ENCODE results near the gene DTNB. TPM values are rescaled to one million over a fixed set of nuclear protein-coding genes. Genes with fewer than 3 reads are reported as not detected.
A peak's percentile ranks its signal among the peaks of the same experiment; 100 is the strongest.

Gene DTNB
- total RNA-seq, 8 experiments from 2014 or later: 16.9 to 85.0 (median 25.3) TPM

DNA sequence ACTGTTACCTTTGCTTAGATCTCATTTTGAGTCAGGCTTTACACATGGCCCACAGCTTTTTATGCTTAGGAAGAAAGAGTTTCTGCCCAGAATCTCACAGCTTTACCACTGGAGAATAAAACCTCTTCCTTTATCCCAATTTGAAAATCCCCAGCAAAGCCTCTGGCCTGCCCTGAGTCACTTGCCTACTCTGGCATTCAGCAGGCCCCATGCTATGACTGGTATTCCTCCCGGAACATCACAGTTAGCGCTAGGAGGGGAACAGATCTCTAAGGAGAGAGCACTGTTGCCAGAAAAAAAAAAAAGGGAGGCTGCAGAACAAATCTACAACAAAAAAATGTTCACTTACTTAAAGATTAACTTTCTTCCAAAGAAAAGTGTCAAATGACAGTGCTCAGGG, 178.8 kb downstream of the DTNB start:
- no peak for ATAC-seq (replicated peaks in 6 of 8)
- peaks cover 0 to 3% of the 10 kb centered on the region in 2 donors for H3K4me1 ChIP-seq (replicated peaks in 1 of 2)
- H3K4me3 ChIP-seq: no peak overlapping the region
- in situ Hi-C loops (cut with MboI; ENCODE audit: low pct_unique_long_range_greater_than_20kb in 2 of 9, low sequenced_read_pairs in 9 of 9, unreplicated experiment in 9 of 9): no loop called here
- H3K27ac ChIP-seq: no peak overlapping the region
- WGBS, 10 experiments: 59 to 100% (median 90%) methylated on average over 1 to 2 of the region's 2 CpGs; no CpG with 5 or more reads in 3 of the 10 experiments

DNA sequence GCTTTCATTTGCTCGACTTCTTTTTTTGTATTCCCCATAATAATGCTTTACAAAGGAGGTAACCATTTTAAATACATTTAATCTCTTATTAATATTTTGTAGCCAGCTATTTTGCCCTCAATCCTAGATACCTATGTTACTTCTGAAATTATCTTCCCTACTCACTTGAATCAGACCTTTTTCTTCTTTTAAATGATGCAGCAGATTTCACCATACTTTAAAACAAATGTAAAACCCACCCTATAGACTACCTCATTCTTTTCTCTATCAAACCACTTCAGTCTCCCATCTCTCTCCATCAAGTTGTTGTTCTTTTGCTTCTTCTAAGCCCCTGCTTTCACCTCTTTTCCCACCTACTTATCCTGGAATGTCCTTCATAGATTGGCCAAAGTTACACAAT, 180.2 kb downstream of the DTNB start:
- in situ Hi-C loops (cut with MboI; ENCODE audit: low pct_unique_long_range_greater_than_20kb in 2 of 9, low sequenced_read_pairs in 9 of 9, unreplicated experiment in 9 of 9): no loop called here
- H3K4me3 ChIP-seq: no peak overlapping the region
- whole genome bisulfite sequencing, 10 experiments: 67 to 100% (median 87%) methylated on average over 1 of the region's 1 CpG; no CpG with 5 or more reads in 1 of the 10 experiments
- ATAC-seq (replicated peaks in 6 of 8): no peak
- no peak overlapping the region for H3K27ac ChIP-seq
- peaks cover 0 to 3% of the 10 kb centered on the region in 2 donors for H3K4me1 ChIP-seq (replicated peaks in 1 of 2)

GRCh38 chr2:25492726-25493125, 180.7 kb downstream of the DTNB start:
- peaks cover 0 to 3% of the 10 kb centered on the region in 2 donors for H3K4me1 ChIP-seq (replicated peaks in 1 of 2)
- H3K4me3 ChIP-seq: no peak overlapping the region
- WGBS, 10 experiments: 40 to 100% (median 94%) methylated on average over 1 to 3 of the region's 3 CpGs
- no peak overlapping the region for H3K27ac ChIP-seq
- in situ Hi-C loops (cut with MboI; ENCODE audit: low pct_unique_long_range_greater_than_20kb in 2 of 9, low sequenced_read_pairs in 9 of 9, unreplicated experiment in 9 of 9): no loop called here
- no peak for ATAC-seq (replicated peaks in 6 of 8)

- Histone ChIP-seq H3K27ac (no peak overlapping the region), H3K4me3 (no peak overlapping the region), H3K4me1 (replicated peaks in 1 of 2) (no peaks in the 10 kb centered on the region)
- 34 to 100% (median 77%) methylated on average over 1 to 5 of the region's 6 CpGs for WGBS, 10 experiments
- ATAC-seq (replicated peaks in 6 of 8): no peak
- in situ Hi-C loops (cut with MboI; ENCODE audit: low pct_unique_long_range_greater_than_20kb in 2 of 9, low sequenced_read_pairs in 9 of 9, unreplicated experiment in 9 of 9): no loop called here
Observed at GRCh38 chr2:25491966-25492532, 181.3 kb downstream of the DTNB start.

DNA sequence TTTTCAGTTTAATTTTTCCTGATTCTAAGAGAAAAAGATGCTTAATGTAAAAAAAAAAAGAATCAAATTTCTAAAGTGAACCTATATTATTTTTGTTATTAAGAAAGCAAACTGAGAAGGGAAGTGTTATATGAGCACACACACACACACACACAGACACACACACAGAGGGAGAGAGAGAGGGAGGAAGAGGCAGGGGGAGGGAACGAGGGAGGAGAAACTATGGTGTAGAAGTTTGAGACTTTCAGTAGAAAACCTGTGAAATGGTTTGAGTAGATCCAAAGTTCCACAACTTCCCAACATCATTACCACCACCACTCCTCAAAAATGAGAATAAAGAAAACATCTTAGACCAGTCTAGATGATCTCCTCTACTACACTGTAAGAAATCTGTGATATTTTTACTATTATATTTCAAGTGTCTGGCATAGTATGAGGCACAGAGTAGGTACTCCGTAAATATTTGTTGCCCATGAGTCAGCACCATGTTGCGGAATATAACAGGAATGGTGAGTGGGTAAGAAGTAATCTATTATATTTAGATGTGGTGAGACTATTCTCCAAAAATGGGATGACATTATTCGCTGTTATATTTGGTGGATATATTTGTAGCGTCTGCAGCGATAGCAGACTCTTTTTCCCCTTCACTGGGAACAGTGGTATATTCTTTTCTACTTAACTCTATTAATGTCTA, 182.2 kb downstream of the DTNB start:
- H3K4me3 ChIP-seq: no peak overlapping the region
- WGBS, 10 experiments: 86 to 100% (median 95%) methylated on average over 3 to 5 of the region's 6 CpGs; no CpG with 5 or more reads in 3 of the 10 experiments
- no peak overlapping the region for H3K27ac ChIP-seq
- no peaks in the 10 kb centered on the region for H3K4me1 ChIP-seq (replicated peaks in 1 of 2)
- in situ Hi-C loops (cut with MboI; ENCODE audit: low pct_unique_long_range_greater_than_20kb in 2 of 9, low sequenced_read_pairs in 9 of 9, unreplicated experiment in 9 of 9): no loop called here
- no peak for ATAC-seq (replicated peaks in 6 of 8)

DNA sequence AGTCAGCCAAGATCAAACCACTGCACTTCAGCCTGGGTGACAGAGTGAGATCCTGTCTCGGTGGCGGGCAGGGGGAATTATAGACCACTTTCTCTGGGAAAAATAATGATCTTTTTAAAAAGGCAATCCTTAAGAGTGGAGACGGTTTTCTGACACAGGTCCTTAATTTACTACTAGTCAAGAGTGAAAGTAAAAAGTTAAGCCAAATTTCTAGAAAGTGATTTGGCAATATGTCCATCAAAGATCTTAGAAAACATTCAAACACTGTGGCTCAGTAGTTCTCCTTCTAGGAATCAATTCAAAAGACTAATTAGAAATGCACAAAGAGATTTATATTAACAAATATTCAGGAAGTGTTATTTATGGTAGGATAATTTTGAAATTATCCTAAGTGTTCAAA, 183.2 kb downstream of the DTNB start:
- WGBS, 10 experiments: 33 to 100% (median 86%) methylated on average over 1 to 3 of the region's 3 CpGs
- no peaks in the 10 kb centered on the region for H3K4me1 ChIP-seq (replicated peaks in 1 of 2)
- in situ Hi-C loops (cut with MboI; ENCODE audit: low pct_unique_long_range_greater_than_20kb in 2 of 9, low sequenced_read_pairs in 9 of 9, unreplicated experiment in 9 of 9): no loop called here
- H3K27ac ChIP-seq: no peak overlapping the region
- no peak for ATAC-seq (replicated peaks in 6 of 8)
- no peak overlapping the region for H3K4me3 ChIP-seq

DNA sequence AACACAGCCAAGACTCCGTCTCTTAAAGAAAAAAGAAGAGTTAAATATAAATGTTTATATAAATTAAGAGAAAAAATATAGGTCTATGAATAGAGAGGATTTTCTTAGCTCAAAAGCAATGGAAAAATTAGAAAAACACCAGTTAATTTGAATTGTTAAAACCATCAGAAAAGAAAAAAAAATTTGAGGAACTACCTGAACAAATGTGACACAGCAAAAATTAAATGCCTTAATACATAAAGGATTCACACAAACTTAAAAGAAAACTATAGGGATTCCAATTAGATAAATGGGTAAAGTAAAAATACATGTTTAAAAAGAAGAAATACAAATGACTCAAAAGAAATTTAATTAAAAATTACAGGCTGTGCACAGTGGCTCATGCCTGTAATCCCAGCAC, 183.7 kb downstream of the DTNB start:
- Histone ChIP-seq H3K27ac (no peak overlapping the region), H3K4me3 (no peak overlapping the region), H3K4me1 (replicated peaks in 1 of 2) (no peaks in the 10 kb centered on the region)
- in situ Hi-C loops (cut with MboI; ENCODE audit: low pct_unique_long_range_greater_than_20kb in 2 of 9, low sequenced_read_pairs in 9 of 9, unreplicated experiment in 9 of 9): no loop called here
- no peak for ATAC-seq (replicated peaks in 6 of 8)
- 88 to 100% (median 100%) methylated on average over 1 of the region's 1 CpG; no CpG with 5 or more reads in 1 of the 10 experiments for WGBS, 10 experiments

GRCh38 chr2:25483607-25484266, 189.6 kb downstream of the DTNB start:
- Histone ChIP-seq H3K4me1 (replicated peaks in 1 of 2) (no peaks in the 10 kb centered on the region), H3K4me3 (no peak overlapping the region), H3K27ac (no peak overlapping the region)
- 76 to 100% (median 100%) methylated on average over 1 to 2 of the region's 2 CpGs; no CpG with 5 or more reads in 2 of the 10 experiments for WGBS, 10 experiments
- in situ Hi-C loops (cut with MboI; ENCODE audit: low pct_unique_long_range_greater_than_20kb in 2 of 9, low sequenced_read_pairs in 9 of 9, unreplicated experiment in 9 of 9): no loop called here
- ATAC-seq (replicated peaks in 6 of 8): no peak

DNA sequence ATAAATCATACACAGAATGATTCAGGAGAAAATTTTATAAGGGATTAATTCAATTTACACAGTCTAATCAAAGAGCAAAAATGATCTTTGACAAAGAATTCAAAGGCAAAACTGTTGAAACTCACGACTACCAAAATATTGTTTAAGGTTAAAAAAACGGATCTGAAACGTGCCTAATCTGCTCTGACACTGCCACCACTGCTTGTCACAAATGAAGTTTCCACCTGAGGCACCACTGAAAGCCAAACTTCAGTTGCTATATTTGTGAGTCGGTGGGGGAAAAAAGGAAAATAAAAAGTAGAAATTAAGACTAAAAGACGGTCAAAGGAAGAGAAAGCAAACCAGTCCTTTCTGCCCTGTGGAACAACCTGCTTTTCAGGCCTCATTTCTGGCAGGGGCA, 191.0 kb downstream of the DTNB start:
- no peak for ATAC-seq (replicated peaks in 6 of 8)
- Histone ChIP-seq H3K4me3 (no peak overlapping the region), H3K27ac (no peak overlapping the region), H3K4me1 (replicated peaks in 1 of 2) (no peaks in the 10 kb centered on the region)
- in situ Hi-C loops (cut with MboI; ENCODE audit: low pct_unique_long_range_greater_than_20kb in 2 of 9, low sequenced_read_pairs in 9 of 9, unreplicated experiment in 9 of 9): no loop called here
- 50 to 100% (median 85%) methylated on average over 2 to 5 of the region's 5 CpGs for WGBS, 10 experiments

DNA sequence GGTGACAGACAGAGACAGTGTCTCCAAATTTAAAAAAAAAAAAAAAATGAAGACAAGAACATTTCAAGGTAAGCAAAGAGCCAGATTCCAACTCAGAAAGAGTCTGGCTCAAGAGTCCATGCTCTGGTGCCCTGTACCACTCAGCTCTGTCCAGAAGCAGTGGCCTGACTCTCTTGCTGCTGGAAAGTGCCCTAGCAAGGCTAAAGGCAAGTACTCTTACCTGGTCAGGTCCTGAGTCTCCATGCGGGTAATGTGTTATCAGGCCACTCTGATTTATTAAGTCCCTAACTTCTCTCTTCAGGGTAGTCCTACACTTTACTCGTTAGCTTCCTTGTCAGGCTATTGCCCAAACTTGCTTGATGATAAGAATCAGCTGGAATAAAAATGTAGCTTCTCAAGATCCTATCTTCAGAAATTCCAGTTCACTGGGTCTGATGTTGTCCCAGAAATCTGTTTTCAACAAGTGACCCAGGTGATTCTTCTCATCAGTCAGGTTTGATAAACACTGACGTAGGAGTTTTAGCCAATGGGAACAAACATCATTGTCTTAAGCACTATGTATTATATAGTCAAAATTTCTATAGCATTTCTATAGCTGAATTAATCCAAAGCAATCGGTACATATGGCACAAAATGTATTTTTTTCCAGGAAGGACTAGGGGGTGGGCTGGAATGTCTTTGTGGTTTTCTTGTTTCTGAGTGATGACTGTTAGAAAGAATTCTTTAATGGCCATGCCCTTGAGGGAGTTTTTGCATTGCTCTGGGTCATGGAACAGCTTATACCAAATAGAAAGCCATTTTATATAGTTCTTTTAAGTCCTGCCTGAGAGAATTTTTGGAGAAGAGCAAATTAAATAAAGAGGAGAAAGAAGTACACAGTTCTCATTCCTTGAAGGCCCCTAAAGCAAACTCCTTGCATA, 191.7 kb downstream of the DTNB start:
- H3K27ac ChIP-seq: no peak overlapping the region
- no peak overlapping the region for H3K4me3 ChIP-seq
- H3K4me1 ChIP-seq (replicated peaks in 1 of 2): no peaks in the 10 kb centered on the region
- peak in 3 of 8 experiments; percentile 37 to 65 (median 58) for ATAC-seq (replicated peaks in 6 of 8)
- in situ Hi-C loops (cut with MboI; ENCODE audit: low pct_unique_long_range_greater_than_20kb in 2 of 9, low sequenced_read_pairs in 9 of 9, unreplicated experiment in 9 of 9): no loop called here
- 50 to 100% (median 88%) methylated on average over 1 to 4 of the region's 4 CpGs for WGBS, 10 experiments

DNA sequence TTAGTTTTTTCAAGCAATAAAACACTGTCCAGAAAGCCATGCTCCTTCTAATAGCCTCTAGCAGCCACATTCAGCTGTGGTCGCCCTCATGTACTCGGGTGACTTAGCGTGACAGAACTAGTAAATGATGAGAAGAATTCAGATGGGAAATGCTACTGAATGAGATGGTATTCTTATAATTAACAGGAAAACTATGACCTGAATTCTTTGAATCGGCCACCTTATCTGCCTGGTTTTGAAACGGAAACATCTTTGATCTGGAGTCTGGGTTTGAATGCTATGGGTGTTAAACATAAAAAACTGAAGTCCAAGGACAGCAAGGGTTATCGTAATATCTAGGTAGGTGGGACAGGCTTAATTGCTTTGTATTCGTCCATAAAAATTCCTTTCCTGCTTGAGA, 192.8 kb downstream of the DTNB start:
- no peak overlapping the region for H3K27ac ChIP-seq
- H3K4me1 ChIP-seq (replicated peaks in 1 of 2): no peaks in the 10 kb centered on the region
- no peak overlapping the region for H3K4me3 ChIP-seq
- ATAC-seq (replicated peaks in 6 of 8): no peak
- 68 to 100% (median 92%) methylated on average over 2 to 7 of the region's 7 CpGs for WGBS, 10 experiments
- in situ Hi-C loops (cut with MboI; ENCODE audit: low pct_unique_long_range_greater_than_20kb in 2 of 9, low sequenced_read_pairs in 9 of 9, unreplicated experiment in 9 of 9): no loop called here

GRCh38 chr2:25479761-25480160, 193.6 kb downstream of the DTNB start:
- in situ Hi-C loops (cut with MboI; ENCODE audit: low pct_unique_long_range_greater_than_20kb in 2 of 9, low sequenced_read_pairs in 9 of 9, unreplicated experiment in 9 of 9): no loop called here
- ATAC-seq (replicated peaks in 6 of 8): no peak
- 50 to 100% (median 90%) methylated on average over 1 to 2 of the region's 5 CpGs; no CpG with 5 or more reads in 5 of the 10 experiments for WGBS, 10 experiments
- H3K4me1 ChIP-seq (replicated peaks in 1 of 2): no peaks in the 10 kb centered on the region
- no peak overlapping the region for H3K4me3 ChIP-seq
- H3K27ac ChIP-seq: no peak overlapping the region

DNA sequence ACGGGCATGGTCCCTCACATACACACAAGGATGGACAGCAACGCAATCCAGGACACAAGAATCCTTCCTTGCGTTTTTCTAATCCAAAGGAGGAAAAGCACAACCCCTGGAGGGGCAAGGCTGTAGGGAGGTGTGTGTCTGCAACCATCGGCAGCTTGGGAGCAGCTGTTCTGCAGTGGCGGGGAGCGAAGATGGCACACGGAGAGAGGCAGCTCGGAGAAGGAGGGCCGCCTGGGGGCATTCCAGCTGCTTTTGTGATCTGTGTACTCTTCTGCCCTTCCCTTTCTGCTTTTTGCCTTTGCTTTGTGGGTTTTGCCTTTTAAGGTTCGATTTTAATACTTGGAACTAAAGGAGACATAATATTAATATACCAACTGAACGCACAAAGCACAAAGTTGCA, 194.6 kb downstream of the DTNB start:
- no peak for ATAC-seq (replicated peaks in 6 of 8)
- no peak overlapping the region for H3K27ac ChIP-seq
- no peak overlapping the region for H3K4me3 ChIP-seq
- no peaks in the 10 kb centered on the region for H3K4me1 ChIP-seq (replicated peaks in 1 of 2)
- 67 to 83% (median 80%) methylated on average over 1 to 9 of the region's 11 CpGs; no CpG with 5 or more reads in 1 of the 10 experiments for WGBS, 10 experiments
- in situ Hi-C loops (cut with MboI; ENCODE audit: low pct_unique_long_range_greater_than_20kb in 2 of 9, low sequenced_read_pairs in 9 of 9, unreplicated experiment in 9 of 9): no loop called here
